Stimulated activated naive CD4-positive, alpha-beta T cell (primary cell): Measurements from ENCODE around the gene GPATCH2.
"Not testable (repeated sequence)": the region's sequence is repeated elsewhere in the genome, so short reads cannot be mapped to it uniquely, and the experiment has no call there.

Experiments used
- DNase-seq, 6 experiments: peaks; one replicate each; lab custom pipeline; 2025; lab: John Stamatoyannopoulos, UW

Gene GPATCH2

DNA sequence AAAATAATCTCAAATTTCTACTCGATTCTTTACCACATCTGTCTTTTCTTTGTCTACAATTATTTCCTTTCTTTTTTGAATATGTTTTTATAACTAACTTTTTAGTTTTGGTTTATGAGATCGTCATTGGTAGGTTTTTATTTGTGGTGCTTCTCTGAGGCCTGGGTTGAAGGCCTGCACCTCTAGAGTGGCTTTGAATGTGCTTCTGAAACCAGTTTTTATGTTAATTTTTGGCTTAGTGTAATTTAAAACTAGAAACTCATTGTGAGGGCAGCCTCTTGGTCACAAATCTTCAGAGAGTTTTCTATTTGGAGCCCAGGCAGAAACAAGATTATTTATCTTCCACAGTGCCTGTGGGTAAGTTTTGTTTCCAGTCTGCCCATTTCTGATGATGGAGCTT is 187.0 kb downstream of the GPATCH2 start:
- DNase-seq = no peak

DNA sequence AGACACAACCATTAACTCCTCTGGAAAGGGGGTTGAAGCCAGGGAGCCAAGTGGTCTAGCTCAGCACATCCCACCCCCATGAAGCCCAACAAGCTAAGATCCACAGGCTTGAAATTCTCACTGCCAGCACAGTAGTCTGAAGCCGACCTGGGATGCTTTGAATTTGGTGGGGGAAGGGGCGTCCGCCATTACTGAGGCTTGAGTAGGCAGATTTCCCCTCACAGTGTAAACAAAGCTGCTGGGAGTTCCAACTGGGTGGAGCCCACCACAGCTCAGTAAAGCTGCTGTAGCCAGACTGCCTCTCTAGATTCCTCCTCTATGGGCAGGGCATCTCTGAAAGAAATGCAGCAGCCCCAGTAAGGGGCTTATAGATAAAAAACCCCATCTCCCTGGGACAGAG is 193.5 kb downstream of the GPATCH2 start:
- DNase-seq = no peak

DNA sequence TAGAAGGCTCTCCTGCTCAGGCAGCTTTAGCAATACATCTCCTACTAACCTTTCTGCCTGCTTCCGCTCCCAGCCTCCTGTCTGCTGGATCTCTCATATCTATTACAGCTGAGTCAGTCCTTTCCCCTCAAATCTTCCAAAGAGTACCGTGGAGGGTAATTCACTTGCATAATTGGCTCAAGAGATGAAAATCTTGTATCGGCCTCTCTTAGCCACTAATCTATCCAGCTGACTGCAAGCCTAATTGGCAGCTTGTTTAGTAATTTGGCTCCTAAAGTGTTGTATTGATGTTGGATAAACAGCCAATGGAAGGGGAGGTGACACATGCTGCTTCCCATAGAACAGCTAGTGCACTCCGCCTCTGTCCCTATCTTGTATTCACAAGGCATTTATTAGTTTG is 195.7 kb downstream of the GPATCH2 start:
- no peak for DNase-seq

DNA sequence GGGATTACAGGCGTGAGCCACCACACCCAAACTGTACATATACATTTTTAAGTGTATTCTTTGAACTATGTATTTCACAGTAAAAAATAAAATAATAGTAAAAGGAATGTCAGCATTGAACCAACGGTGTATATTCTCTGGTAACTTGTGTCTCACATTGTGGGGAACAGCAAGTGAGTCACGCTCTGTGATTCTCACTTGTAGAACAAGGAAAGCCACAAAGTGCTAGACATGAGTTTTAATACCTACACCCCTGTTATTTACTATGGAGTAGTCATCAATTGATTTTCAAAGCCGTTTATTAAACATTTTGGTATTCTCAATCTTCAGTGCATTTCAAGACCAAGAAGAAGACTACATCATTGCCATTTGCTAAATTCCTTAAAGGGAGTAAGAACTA is 197.2 kb downstream of the GPATCH2 start:
- DNase-seq = no peak

DNA sequence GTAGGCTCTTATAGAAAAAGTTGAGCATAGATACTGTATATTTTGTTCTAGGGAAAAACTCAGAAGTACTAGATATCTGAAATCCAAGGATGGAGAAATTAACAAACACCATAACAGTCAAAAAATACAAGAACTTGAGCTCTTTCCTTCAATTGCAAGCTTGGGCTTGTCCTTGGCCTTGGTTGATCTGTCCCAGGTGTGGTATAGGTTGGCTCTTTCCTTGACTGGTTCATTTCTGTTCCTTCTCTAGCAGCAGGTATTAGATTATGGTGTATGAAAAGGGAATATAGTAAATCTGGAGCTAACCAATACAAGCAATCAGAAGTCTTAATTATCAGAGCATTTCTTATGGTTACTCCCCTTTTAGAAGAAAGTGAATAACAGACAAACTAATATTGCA is 198.6 kb downstream of the GPATCH2 start:
- no peak for DNase-seq

DNA sequence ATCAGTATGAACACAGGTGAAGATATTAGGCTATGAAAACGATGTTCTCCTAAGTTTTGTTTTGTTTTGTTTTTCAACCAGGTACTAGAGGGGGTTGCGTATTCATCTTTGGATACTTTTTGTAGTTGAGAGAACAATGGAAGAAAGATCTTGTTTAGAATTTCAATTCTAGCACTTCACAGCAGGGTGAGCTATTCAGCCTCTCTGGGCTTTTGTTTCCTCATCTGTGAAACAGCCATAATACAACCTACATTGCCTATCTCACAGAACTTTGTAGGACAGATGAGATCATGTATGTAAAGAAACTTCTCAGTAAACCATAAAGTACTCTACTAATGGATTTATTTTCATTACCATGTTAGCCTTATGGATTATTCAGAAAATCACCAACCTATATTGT is 199.5 kb downstream of the GPATCH2 start:
- DNase-seq = no peak

DNA sequence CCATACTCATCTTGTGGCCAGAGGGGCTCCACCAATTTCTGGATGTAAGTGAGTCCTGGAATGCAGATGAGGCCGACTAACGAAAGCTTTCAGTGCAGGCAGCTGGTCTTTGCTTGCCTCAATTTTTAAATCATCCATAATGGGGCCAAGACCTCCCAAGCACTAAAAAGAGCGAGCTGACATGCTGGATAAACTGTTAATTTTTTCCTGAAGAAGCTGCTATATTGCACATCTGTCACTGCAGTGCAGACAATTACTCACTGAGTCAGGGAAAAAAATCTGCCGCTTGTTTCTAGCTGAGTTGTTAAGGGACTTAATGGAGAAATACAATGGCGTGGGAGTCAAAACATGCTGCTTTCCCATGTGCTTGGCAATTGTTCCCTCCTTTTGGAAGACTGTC is 205.5 kb downstream of the GPATCH2 start:
- no peak for DNase-seq

DNA sequence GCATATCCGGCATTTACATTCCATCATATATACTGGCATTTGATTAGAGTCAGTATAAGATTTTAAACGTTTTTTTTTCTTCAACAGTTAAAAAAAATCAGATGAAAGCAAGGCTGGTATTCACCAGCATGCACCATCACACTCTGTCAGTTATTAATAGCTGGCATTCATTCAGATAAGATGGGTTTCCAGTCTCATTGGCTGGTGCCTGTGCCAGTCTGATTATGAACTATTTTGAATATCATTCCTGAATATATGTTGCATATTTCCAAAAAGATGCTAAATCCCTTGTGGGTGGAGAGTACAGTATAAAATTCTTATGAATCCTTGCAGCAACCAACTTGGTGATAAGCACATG is 211.7 kb downstream of the GPATCH2 start:
- DNase-seq = no peak

DNA sequence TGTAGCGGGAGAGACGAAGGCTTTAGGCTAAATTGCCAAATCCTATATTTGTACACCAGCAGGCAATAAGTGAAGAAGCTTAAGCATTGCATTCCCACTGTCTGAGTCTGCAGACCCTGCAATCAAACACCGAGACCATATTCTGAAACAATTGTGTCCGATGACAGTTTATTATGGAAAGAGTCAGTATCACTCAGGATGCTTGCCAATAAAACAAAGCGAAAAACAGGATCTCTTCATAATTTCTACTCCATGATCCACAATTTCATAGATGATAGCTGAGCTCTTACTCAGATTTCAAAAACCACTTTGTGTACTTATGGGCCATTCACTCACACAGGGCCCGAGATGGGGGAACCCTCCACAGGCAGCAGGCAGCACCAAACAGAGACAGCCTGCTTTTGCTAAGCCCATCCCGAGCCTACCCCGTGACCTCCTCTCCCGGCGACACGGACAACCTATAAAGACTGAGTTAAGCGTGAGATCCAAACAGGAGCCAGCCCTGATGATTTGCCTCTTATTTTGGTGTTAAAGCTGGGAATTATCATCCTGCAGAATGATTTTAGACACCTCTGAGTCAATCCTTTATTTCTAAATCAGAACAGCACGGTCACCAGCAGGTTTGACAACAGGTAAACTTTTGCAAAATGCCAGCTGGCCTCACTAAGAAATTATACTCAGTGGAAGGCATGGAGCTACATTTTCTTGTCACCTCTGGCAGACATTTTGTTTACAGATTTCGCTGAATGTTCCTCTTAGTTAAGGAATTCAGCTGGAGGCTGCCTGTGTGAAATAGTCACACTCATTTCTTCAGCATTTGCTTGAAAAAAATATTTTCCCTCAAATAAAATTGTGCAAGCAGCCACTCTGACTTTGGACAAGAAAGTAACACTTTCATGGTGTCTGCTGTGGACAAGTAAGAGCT is 212.4 kb downstream of the GPATCH2 start:
- no peak for DNase-seq

DNA sequence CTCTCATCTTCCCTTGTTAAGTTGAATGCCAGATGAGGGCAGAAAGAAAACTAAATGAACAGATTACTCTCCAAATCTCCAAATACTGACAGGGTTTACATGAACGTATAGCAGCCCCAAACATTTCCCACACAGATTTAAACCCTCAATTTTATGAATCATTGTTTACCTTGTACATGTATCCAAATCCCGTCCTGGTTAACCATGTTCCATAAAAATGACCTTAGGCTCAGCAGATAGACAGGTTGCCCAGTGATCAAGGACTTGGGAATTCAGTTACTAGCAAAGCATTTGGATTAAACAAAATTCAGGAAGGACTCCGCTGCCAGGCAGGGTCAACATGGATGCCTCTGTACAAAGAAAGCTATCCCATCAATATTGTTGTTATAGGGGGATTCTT is 213.5 kb downstream of the GPATCH2 start:
- DNase-seq = no peak

DNA sequence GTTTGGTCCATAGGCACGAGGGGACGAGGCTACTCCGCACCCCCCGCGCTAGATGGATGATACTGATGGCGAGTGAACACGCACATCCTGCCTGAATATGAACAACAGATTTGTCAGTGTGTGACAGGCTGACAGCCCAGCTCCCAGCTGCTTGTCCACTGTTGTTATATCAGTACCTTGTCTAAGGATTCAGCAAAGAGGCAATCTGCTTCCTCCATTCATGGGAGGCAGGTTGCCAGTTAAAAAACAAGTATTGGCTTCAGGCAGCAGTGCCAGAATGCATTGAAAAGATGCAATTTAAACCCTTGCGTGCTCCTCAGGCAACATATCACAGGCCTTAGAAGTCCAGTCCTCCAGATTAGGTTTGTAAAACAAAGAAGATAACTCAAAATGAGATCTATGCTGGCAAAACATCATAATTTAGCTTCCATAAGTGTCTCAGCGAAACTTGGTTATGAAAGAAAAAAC is 223.3 kb downstream of the GPATCH2 start:
- no peak for DNase-seq

DNA sequence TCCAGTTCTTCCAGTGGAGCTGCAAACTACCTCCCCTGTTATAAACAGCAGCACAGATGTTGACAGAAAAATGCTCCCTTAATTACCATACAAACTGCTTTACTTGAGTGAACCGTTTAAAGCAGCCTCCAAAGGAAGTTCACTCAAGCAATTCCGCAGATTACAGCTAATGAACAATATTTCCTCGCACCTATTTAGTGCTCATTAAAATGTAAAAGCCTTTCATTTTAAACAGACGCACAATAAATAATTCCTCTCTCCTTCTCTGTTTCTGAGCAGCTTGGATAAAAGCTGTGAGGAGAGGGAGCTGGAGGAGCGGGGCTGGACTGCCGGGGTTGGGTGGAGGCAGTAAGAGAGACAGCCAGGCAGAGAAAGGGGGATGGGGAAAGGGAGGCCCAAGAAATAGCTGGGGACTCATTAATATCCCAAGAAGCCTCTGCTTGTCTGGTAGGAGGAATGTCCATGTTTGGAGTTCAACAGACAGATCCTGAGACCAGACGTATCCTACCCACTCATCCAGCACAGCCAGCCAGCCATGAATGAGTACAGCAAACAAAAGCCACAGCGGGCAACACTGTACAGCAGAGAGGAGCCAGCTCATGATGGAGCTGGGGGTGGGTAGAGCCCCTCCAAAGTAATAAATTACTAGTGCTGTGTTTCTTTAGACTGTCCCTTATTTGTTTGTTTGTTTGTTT is 227.7 kb downstream of the GPATCH2 start:
- DNase-seq = no peak

DNA sequence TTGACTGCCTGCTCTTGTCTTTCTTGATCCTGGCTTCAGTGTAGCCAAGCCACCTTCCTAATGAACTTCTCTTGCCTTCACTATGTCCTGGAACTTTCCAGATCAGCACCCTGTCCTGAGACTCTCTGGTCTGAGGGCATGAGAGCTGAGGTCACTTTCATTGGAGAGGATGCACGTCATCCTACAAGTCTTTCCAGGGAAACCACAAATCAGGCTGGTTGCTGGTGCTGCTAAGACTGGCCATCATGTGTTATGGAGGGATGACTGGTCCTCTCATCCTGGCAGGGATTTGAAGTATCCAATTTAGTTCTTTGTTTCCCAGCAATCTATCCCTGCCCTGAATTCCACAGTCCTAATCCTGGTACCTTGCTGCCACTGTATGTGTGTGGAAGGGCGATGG is 228.6 kb downstream of the GPATCH2 start:
- DNase-seq = no peak

DNA sequence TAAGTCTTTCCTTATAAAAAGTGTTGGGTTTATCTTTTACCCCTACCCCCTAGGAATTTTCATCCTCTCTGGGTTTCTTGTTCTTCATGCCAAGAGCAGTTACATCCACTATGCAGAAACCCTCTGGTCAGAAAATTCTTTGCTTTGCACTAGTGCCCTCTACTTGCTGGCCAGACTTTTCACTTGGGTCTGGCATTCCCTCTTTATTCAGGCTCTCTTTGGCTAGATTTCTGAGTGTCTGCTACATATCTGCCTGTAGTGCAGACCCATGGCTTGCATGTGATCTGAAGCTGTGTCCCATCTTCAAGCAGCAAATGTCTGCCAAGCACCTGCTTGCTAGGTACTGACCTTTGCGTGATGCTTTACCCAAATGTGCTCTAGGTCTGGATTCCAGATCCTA is 237.0 kb downstream of the GPATCH2 start:
- DNase-seq = no peak

DNA sequence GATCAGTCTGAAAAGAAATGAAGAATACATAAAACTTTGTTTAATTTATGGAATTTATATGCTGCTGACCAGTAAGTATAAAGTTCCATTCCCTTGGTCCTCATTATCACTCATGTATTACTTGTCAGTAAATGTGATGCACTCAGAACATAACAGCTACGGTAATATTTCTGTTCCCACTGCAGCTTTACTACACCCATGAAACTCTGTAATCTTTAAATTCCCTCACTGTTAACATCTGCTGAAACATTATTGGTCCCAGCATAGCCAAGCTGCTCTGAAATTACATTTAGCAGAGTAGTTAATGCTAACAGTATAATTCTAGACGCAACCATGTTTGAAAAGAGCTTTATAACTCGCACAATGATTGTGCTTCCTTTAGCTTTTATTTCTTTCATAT is 238.4 kb downstream of the GPATCH2 start:
- no peak for DNase-seq

DNA sequence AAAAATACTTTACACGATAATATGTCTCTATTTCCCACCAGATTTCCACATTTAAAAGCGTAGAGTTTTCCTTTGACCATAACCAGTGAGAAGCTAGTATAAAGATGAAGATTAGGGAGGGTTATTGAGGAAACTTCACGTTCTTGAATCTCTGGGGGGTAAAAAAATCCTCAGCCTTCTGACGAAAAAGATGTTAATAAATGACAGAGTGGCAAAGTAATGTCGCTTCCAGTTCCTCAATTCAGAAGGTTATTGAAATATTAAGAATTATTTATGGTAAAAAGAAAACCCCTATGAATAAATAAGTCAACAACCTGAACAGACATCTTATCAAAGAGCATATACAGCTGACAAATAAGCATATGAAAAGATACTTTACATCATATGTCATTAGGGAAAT is 241.0 kb downstream of the GPATCH2 start:
- no peak for DNase-seq

DNA sequence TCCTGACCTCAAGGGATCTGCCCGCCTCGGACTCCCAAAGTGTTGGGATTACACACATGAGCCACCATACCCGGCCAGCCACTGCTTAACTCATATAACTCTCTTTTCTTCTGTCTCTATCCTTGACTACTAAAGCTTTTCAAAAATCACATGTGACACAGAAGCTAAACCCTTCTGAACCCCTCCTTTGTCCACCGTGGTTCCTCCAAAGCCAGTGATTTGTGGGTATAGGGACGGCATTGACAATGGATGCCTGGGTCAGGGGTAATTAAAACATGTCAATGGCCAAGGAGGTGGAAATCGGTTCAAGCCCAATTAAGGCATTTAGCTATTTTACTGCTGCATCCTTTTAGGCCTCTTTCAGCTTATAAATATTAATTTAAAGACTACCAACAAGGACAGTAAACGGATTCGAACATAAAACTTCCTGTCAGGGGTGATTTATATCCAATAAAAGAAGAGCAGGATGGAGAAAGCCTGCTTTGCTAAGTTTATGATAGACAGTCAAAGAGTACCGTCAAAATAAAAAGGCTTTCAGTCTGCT is 242.3 kb downstream of the GPATCH2 start:
- no peak for DNase-seq

DNA sequence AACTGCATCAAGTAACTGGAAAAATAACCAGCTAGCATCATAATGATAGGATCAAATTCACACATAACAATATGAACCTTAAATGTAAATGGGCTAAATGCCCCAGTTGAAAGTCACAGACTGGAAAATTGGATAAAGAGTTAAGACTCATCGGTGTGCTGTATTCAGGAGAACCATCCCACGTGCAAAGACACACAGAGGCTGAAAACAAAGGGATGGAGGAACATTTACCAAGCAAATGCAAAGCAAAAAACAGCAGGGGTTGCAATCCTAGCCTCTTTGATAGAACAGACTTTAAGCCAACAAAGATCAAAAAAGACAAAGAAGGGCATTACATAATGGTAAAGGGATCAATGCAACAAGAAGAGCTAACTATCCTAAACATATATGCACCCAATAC is 249.1 kb downstream of the GPATCH2 start:
- DNase-seq = not testable (repeated sequence)

DNA sequence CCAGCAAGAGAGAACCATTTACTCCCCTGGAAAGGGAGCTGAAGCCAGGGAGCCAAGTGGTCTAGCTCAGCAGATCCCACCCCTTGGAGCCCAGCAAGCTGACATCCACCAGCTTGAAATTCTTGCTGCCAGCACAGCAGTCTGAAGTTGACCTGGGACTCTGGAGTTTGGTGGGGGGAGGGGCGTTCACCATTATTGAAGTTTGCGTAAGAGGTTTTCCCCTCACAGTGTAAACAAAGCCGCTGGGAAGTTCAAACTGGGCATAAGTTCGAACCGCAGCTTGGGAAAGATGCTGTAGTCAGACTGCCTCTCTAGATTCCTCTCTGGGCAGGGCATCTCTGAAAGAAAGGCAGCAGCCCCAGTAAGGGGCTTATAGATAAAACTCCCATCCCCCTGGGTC is 251.1 kb downstream of the GPATCH2 start:
- DNase-seq = not testable (repeated sequence)

DNA sequence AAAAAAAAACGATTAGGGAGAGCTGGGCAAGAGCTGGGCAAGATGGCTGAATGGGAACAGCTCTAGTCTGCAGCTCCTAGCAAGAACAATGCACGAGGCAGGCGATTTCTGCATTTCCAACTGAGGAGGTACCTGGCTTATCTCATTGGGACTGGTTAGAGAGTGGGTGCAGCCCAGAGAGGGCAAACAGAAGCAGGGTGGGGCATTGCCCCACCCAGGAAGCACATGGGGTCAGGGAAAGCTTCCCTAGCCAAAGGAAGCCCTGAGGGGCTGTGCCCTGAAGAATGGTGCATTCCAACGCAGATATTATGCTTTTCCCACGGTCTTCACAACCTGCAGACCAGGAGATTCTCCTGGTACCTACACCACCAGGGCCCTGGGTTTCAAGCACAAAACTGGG is 251.6 kb downstream of the GPATCH2 start:
- DNase-seq = no peak
